ENCODE results near the gene PAIP2B.
"Not testable (repeated sequence)": the region's sequence is repeated elsewhere in the genome, so short reads cannot be mapped to it uniquely, and the experiment has no call there.

Gene PAIP2B

DNA sequence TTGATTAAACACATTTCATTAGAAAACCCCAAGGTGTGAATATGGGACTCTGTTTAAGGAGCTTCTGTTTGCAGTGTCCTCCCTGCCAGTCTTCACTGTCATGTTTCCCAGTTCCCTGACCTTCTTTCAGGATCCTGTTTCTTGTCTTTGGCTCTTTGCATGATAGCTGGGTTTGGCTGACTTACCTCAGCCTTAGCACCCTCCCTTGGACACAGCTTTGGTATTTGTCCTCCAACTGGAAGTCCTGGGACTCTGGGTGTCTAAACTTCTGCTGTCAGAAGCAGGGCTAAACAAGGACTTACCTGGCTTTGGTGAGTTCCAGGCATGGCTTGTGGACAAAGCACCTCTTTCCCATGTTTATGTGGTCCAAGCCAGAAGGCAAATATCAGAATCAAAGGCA, 11.2 kb upstream of the PAIP2B start:
- no peaks in the 10 kb centered on the region for H3K27me3 ChIP-seq (ENCODE audit: insufficient read depth, poor library complexity, severe bottlenecking)
- no peak for DNase-seq (ENCODE audit: low read depth in 1 of 2, low spot score in 1 of 2)
- H3K4me3 ChIP-seq (replicated peaks; ENCODE audit: insufficient read depth, low read length): no peak overlapping the region
- no peak overlapping the region for H3K27ac ChIP-seq (replicated peaks)
- no peak for TF ChIP-seq SPI1 (IDR thresholded peaks at IDR 0.05; ENCODE audit: borderline replicate concordance, low read depth)
- TF ChIP-seq, protein P1, sequence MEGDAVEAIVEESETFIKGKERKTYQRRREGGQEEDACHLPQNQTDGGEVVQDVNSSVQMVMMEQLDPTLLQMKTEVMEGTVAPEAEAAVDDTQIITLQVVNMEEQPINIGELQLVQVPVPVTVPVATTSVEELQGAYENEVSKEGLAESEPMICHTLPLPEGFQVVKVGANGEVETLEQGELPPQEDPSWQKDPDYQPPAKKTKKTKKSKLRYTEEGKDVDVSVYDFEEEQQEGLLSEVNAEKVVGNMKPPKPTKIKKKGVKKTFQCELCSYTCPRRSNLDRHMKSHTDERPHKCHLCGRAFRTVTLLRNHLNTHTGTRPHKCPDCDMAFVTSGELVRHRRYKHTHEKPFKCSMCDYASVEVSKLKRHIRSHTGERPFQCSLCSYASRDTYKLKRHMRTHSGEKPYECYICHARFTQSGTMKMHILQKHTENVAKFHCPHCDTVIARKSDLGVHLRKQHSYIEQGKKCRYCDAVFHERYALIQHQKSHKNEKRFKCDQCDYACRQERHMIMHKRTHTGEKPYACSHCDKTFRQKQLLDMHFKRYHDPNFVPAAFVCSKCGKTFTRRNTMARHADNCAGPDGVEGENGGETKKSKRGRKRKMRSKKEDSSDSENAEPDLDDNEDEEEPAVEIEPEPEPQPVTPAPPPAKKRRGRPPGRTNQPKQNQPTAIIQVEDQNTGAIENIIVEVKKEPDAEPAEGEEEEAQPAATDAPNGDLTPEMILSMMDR (IDR thresholded peaks at IDR 0.05; ENCODE audit: insufficient read depth, low read length): no peak
- no peak for TF ChIP-seq GABPA (IDR thresholded peaks at IDR 0.05; ENCODE audit: low read depth)
- TF ChIP-seq, protein P2, sequence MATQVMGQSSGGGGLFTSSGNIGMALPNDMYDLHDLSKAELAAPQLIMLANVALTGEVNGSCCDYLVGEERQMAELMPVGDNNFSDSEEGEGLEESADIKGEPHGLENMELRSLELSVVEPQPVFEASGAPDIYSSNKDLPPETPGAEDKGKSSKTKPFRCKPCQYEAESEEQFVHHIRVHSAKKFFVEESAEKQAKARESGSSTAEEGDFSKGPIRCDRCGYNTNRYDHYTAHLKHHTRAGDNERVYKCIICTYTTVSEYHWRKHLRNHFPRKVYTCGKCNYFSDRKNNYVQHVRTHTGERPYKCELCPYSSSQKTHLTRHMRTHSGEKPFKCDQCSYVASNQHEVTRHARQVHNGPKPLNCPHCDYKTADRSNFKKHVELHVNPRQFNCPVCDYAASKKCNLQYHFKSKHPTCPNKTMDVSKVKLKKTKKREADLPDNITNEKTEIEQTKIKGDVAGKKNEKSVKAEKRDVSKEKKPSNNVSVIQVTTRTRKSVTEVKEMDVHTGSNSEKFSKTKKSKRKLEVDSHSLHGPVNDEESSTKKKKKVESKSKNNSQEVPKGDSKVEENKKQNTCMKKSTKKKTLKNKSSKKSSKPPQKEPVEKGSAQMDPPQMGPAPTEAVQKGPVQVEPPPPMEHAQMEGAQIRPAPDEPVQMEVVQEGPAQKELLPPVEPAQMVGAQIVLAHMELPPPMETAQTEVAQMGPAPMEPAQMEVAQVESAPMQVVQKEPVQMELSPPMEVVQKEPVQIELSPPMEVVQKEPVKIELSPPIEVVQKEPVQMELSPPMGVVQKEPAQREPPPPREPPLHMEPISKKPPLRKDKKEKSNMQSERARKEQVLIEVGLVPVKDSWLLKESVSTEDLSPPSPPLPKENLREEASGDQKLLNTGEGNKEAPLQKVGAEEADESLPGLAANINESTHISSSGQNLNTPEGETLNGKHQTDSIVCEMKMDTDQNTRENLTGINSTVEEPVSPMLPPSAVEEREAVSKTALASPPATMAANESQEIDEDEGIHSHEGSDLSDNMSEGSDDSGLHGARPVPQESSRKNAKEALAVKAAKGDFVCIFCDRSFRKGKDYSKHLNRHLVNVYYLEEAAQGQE (IDR thresholded peaks at IDR 0.05; ENCODE audit: insufficient replicate concordance, low read depth): no peak
- no peak for TF ChIP-seq POLR2AphosphoS5 (IDR thresholded peaks at IDR 0.05; ENCODE audit: low read depth)

DNA sequence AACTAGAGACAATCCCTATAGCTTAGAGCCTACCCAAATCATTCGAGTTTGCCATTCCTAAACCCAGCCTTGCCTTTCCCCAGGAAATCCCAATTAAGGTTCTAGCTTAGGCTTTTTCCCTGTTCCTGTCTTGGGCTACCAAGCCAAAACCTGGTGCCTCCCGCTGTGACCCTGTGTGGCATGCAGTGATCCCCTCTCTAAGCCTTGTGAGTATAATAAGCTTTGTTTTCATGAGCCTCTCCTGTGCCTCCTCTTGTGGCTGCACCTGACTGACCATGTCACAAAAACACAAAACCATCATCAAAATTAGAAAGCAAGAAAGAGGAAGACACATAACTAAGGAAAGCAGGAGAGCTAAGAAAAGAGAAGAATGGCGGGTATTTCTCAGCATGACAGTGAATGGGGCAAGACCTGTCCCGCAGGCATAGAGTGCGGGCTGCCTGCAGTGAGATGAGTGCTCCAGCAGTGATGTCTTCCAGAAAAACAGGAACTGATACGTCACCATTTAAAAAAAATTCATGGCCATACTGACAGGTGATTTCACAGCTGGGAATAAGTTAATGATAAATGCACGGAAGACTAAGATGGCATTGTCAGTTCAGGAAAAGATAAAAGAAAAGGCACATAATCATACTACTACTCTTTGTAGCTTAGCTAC, 9.2 kb upstream of the PAIP2B start:
- DNase-seq (ENCODE audit: low read depth in 1 of 2, low spot score in 1 of 2): peak in 1 of 2 experiments; percentile 64
- H3K27ac ChIP-seq (replicated peaks): no peak overlapping the region
- no peaks in the 10 kb centered on the region for H3K27me3 ChIP-seq (ENCODE audit: insufficient read depth, poor library complexity, severe bottlenecking)
- TF ChIP-seq, protein P2 (IDR thresholded peaks at IDR 0.05; ENCODE audit: insufficient replicate concordance, low read depth): no peak
- peak; percentile 85 for TF ChIP-seq SPI1 (IDR thresholded peaks at IDR 0.05; ENCODE audit: borderline replicate concordance, low read depth)
- no peak overlapping the region for H3K4me3 ChIP-seq (replicated peaks; ENCODE audit: insufficient read depth, low read length)

DNA sequence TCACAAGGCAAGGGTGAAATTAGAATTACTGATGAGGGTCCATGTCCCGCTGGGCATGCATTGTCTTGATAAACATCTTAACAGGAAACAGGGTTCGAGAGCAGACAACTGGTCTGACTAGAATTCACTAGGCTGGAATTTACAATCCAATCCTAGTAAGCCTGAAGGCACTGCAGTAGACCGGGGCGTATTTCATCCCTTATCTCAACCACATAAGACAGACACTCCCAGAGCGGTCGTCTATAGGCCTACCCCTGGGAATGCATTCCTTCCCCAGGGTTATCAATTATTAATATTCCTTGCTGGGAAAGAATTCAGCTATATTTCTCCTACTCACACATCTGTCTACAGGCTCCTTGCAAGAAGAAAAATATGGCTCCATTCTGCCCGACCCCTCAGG, 6.2 kb upstream of the PAIP2B start:
- not testable (repeated sequence) for H3K4me3 ChIP-seq (replicated peaks; ENCODE audit: insufficient read depth, low read length); H3K27ac ChIP-seq (replicated peaks); DNase-seq (ENCODE audit: low read depth in 1 of 2, low spot score in 1 of 2); H3K27me3 ChIP-seq (ENCODE audit: insufficient read depth, poor library complexity, severe bottlenecking)

DNA sequence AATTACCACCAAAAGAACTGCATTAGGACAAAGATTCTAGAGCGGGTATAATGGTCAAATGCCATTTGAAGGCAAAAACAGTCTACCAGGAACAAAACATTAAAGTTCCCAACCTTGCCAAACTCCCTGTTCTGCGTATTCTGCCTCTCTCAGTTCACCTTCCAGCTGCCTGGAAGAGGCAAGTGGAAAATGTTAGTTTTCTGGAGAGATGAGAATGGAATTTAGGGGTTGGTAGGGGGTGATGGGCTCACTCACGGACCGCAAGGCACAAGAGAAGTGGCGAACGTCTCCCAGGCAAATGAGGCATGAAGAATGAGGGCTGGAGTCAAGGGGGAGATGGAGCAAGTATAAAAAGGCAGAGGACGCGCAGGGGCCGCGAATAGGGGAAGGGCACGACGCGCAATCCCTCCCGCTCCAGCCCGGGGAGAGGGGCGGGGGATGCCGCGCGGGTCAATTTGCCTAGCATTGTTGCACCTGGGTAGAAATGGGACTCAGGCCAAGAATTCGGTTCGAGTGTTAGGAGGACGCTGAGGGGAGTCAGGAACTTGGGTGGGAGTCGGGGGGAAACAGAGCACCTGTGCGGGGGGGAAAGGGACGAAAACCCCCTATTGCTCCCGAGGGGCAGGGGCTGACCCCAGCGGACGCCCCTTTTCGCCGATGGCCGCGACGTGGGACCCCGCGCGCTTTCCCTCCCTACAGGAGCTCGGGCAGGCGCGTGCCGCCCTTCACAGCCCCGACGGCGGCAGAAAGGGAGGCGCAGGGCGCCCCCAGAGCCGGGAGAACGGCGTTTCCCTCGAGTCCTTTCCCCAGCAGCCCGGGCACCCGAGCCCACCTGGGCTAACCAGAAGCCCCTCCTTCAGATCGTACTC, 573 bp downstream of the PAIP2B start:
- peaks cover 6% of the 10 kb centered on the region for H3K27me3 ChIP-seq (ENCODE audit: insufficient read depth, poor library complexity, severe bottlenecking)
- TF ChIP-seq, protein P1 (IDR thresholded peaks at IDR 0.05; ENCODE audit: insufficient read depth, low read length): no peak
- TF ChIP-seq, protein P2 (IDR thresholded peaks at IDR 0.05; ENCODE audit: insufficient replicate concordance, low read depth): no peak
- TF ChIP-seq SPI1 (IDR thresholded peaks at IDR 0.05; ENCODE audit: borderline replicate concordance, low read depth) (no peak), POLR2AphosphoS5 (IDR thresholded peaks at IDR 0.05; ENCODE audit: low read depth) (no peak), GABPA (IDR thresholded peaks at IDR 0.05; ENCODE audit: low read depth) (no peak)
- no peak for DNase-seq (ENCODE audit: low read depth in 1 of 2, low spot score in 1 of 2)
- H3K27ac ChIP-seq (replicated peaks): 0 out of 2 replicates have a peak overlapping the region, but pooled peaks have one; percentile 21
- peak overlapping the region; percentile 67 for H3K4me3 ChIP-seq (replicated peaks; ENCODE audit: insufficient read depth, low read length)
